ENCODE data around the gene OLAH.
"Not testable (repeated sequence)": the region's sequence is repeated elsewhere in the genome, so short reads cannot be mapped to it uniquely, and the experiment has no call there.

OLAH gene
- 0 reads per million in 4 experiments for total RNA-seq

GRCh38 chr10:15043674-15044073 lies at the start of gene OLAH:
Gene OLAH, plus strand, starts transcription at chr10:15043943. Its CDS starts 3,346 bp downstream, at chr10:15047289.
- no peak for DNase-seq

GRCh38 chr10:14995964-14996565 lies 47.7 kb upstream of the OLAH start:
- DNase-seq = no peak

GRCh38 chr10:15013530-15013929 lies 30.2 kb upstream of the OLAH start:
- DNase-seq = not testable (repeated sequence)

DNA sequence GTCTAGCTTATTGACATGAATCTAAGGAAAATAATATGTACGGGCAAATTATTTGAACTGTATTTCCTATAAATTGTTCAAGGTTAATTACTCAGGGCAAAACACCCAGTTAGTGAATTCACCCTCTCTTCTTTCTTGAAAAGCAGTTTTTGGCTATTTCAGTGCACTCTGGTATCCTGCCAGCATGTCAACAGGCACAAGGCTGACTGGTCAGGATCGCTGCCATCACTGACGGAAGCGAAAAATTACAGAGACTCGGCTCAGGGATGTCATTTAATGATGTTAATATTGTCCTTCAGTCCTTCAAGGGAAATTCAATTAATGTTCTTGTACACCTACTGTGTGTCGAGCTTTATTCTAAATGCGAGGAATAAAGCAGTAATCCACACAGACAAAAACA lies 28.3 kb upstream of the OLAH start:
- no peak for DNase-seq

DNA sequence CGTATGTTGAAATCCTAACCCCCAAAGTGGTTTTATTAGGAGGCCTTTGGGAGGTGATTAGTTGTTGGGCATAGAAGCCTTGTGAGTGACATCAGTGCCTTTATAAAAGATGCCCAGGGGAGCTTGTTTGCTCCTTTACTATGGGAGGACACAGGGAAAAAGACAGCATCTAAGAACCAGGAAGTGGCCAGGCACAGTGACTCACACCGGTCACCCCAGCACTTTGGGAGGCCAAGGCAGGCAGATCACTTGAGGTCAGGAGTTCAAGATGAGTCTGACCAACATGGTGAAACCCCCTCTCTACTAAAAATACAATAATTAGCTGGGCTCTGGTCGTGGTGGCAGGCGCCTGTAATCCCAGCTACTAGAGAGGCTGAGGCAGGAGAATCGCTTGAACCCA lies 22.8 kb upstream of the OLAH start:
- not testable (repeated sequence) for DNase-seq

- not testable (repeated sequence) for DNase-seq
Measured at GRCh38 chr10:15023079-15023478, 20.7 kb upstream of the OLAH start.

GRCh38 chr10:15024017-15025004 lies 19.4 kb upstream of the OLAH start:
- DNase-seq = not testable (repeated sequence)

DNA sequence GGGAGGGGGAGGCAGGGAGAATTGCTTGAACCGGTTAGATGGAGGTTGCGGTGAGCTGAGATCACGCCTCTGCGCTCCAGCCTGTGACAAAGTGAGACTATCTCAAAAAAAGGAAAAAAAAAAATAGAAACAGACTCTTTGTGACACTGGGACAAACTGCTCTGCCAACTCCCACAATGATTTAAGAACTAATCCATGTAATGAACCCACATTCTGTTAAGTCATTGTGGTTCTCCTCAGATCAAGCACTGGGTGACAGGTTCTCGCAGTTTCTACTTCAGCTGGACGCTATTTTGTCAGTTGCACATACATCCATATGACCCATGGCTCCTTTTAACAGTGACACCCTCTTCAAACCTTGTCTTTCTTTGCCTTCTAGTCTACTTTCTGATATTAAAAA lies 18.7 kb upstream of the OLAH start:
- DNase-seq = not testable (repeated sequence)

GRCh38 chr10:15027741-15028140 lies 16.0 kb upstream of the OLAH start:
- DNase-seq = no peak

GRCh38 chr10:15035385-15036301 lies 8.1 kb upstream of the OLAH start:
- no peak for DNase-seq

DNA sequence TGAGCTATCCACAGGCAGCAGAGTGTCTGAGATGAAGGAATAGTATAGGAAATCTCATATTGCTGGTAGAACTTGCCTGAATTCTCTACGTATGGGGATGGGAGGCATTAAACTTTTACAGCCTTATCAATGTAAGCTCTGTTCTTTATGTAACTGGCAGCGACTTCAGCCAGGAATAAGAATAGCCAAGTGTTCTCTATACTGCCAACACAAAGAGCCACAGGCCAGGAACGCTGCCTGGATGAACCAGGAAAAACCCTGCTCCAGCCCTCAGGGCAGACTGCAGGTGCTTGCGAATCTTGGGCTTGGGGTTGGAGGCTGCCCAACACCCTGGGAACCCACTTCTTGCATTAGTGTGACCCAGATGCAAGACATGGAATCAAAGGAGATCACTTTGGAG lies 6.1 kb upstream of the OLAH start:
- no peak for DNase-seq

DNA sequence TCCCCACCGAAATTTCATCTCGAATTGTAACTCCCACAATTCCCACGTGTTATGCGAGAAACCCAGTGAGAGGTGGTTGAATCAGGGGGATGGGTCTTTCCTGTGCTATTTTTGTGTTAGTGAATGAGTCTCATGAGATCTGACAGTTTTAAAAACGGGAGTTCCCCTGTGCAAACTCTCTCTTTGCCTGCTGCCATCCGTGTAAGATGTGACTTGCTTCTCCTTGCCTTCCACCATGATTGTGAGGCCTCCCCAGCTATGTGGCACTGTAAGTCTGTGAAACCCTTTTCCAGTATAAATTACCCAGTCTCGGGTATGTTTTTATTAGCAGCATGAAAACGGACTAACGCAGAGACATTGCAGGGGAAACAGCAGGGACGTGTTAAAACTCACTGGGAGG lies 5.3 kb upstream of the OLAH start:
- DNase-seq = no peak

GRCh38 chr10:15045380-15045779 lies 1.6 kb downstream of the OLAH start:
- DNase-seq = no peak

DNA sequence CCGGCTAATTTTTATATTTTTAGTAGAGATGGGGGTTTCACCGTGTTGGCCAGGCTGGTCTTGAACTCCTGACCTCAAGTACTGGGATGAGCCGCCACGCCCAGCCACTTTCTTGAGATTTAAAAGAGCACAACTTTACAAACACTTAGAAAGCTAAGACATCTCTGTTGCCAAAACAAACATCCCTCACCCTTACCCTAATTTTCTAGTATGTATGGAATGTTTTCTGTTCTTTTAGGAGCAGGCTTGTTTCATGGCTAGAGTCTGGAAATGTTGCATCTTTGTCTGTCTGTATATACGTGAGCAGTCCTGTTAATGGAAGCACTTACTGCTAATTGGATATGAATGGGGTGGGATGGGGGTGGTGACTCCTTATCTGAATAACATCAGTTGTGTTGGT lies 2.9 kb downstream of the OLAH start:
- DNase-seq = no peak

GRCh38 chr10:15049533-15049932 lies 5.8 kb downstream of the OLAH start:
- no peak for DNase-seq

GRCh38 chr10:15052121-15052520 lies 8.4 kb downstream of the OLAH start:
- no peak for DNase-seq

DNA sequence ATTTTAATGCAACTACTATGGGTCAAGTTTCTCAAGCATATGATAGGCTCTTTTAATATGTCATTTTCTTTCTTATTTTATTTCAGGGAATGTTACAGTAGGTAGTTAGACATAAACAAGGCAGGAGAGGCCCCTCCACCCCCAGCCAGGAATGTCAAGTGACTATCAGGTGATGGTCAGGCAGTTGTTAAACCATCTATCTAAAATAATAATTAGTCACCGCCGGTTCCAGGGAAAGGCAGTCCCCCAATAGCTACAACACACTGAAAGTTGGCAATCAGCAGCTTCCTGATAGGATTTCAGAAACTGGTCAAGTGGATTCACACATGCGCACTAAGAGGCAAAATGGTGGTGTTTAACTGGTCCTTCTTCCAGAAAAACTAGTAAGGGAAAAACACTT lies 9.3 kb downstream of the OLAH start:
- DNase-seq = no peak

DNA sequence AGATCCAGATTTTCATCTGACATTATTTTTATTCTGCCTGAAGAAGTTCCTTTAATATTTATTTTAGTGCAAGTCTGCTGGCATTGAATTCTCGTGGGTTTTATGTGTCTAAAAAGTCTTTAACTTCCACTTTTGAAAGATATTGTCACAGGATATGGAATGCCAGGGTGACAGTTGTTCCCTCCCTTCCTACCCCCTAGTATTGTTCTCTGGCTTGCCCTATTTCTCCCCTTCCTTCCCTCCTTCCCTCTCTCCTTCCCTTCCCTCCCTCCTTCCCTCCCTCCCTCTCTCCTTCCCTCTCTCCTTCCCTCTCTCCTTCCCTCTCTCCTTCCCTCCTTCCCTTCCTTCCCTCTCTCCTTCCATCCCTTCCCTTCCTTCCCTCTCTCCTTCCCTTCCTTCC lies 14.9 kb downstream of the OLAH start:
- no peak for DNase-seq

DNA sequence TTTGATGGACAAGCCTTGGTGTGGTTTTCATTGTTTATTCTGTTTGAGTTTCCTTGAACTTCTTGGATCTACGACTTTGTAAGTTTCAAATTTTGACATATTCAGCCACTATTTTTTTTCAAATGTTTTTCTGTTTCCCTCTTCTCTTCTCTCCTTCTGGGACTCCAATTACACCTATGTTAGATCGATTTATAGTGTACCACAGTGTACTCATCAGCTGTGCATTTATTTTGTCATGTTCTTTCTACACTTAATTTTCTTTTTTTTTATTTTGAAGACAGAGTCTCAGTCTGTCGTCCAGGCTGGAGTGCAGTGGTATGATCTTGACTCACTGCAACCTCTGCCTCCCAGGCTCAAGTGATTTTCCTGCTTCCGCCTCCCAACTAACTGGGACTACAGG lies 16.2 kb downstream of the OLAH start:
- DNase-seq = no peak

DNA sequence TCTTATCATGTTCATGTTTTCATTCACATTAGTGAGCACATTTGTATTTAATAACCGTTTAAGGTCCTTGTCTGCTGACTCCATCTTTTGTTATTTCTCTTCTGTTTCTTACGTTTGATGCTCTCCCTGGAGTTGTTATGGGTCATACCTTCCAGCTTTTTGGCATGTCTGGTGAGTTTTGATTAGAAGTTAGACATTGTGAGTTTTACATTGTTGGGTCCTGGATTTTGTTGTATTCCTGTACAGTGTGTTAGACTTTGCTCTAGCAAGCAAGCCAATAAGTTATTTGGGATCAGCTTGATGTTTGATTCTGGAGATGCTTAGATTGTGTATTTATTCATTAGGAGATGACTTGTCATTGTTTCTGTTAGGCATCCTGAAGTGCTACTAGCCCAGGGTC lies 16.9 kb downstream of the OLAH start:
- DNase-seq = no peak

DNA sequence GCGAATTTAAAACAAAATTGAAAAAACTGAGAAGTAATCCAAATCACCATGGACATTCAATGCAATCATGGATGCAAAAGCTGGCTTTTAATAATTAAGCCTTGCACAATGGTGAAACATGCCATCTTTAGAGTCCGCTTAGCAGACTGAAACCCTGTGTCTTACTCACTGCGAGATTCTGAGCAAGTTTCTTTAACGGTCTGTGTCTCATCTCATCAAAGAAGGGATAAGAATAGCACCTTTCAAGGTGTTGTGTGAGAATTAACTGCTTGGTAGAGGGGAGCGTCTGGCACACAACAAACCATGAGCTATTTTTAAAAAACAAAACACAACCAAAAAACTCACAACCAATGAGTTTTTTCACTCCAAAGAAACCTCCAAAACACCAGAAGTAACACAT lies 23.4 kb downstream of the OLAH start:
- no peak for DNase-seq

DNA sequence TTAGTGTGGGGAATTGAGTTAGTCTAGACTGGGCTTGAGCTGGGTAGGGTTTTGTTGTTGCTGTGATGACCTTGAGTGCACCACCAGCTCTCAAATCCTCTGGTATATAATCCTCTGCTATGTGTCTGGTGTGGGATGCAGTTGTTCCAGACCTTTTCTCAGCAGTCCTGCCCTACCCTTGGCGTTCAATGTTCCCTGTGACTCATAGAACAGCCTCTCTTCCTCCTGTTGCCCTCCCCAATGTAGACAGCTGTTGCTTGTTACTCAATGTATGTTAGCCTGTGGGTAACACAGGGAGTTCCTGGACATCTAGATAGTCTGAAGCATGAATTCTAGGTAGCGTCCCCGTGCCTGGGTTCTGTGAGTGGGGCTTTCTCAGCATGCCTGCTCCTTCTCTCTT lies 25.1 kb downstream of the OLAH start:
- no peak for DNase-seq

GRCh38 chr10:15069230-15069629 lies 25.5 kb downstream of the OLAH start:
- DNase-seq = no peak
